ENCODE results near the gene NCL.

- TF ChIP-seq CTCF (IDR thresholded peaks at IDR 0.05), result no peak
- no peak for TF ChIP-seq ZFX (IDR thresholded peaks at IDR 0.05; ENCODE audit: borderline replicate concordance)
Observed at GRCh38 chr2:231450548-231450989, 13.7 kb downstream of the NCL start.
